Measurements from ENCODE around the gene KRT28. TPM values are rescaled to one million over a fixed set of nuclear protein-coding genes. Genes with fewer than 3 reads are reported as not detected.
A peak's percentile ranks its signal among the peaks of the same experiment; 100 is the strongest.

The KRT28 gene, protein sequence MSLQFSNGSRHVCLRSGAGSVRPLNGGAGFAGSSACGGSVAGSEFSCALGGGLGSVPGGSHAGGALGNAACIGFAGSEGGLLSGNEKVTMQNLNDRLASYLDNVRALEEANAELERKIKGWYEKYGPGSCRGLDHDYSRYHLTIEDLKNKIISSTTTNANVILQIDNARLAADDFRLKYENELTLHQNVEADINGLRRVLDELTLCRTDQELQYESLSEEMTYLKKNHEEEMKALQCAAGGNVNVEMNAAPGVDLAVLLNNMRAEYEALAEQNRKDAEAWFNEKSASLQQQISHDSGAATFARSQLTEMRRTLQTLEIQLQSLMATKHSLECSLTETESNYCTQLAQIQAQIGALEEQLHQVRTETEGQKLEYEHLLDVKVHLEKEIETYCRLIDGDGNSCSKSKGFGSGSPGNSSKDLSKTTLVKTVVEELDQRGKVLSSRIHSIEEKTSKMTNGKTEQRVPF
- polyA plus RNA-seq (2013, experiment 1 of 2), result not detected
- not detected for polyA plus RNA-seq (2013, experiment 2 of 2)

DNA sequence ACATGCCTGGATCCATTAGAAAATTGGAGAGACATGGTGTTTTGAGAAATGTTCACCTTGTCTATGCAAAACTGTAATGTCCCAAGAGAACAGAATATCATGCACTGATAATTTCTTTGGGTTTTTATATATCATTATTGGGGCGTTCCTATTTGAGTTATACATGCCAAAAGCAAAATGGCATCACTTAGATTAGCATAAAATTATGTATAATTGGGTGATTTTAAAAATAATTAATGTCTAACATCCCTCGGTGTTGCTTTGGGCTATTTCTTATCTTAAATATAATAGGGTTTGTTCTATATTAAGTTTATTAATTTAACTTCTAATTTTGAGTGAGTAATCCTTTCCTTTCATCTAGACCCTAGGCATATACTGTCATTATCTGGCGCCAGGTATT lies at the start of gene KRT28:
Gene KRT28, minus strand, starts transcription at position 101 of the 400 bp plus-strand sequence. Its CDS starts 66 bp downstream, at position 35.
- Histone ChIP-seq H4K5ac (ENCODE audit: low read length) (no peak within 1 kb of the TSS), H3K4me1 (ENCODE audit: control insufficient read depth, low read depth, low read length) (no peaks in the 10 kb centered on the region), H3K27ac (ENCODE audit: low read depth, low read length) (no peak within 1 kb of the TSS), H3K27me3 (ENCODE audit: insufficient read depth, low read length, poor library complexity) (no peaks in the 10 kb centered on the region), H3K23ac (ENCODE audit: low read length) (no peak within 1 kb of the TSS), H3K79me1 (ENCODE audit: low read length) (no peaks in the 10 kb centered on the region), H2BK15ac (replicated peaks; ENCODE audit: low read depth) (no peak within 1 kb of the TSS), H2BK120ac (ENCODE audit: low read depth, low read length) (no peak within 1 kb of the TSS), H3K56ac (ENCODE audit: low read length) (no peak within 1 kb of the TSS), H2AK5ac (ENCODE audit: low read length) (no peak within 1 kb of the TSS), H2BK5ac (ENCODE audit: low read length) (no peak within 1 kb of the TSS), H3K36me3 (ENCODE audit: control insufficient read depth, insufficient read depth, low read length) (no peaks in the 10 kb centered on the region), H3K4me3 (ENCODE audit: low read length) (no peak within 1 kb of the TSS), H3K4ac (ENCODE audit: low read depth, low read length) (no peak within 1 kb of the TSS), H3K18ac (ENCODE audit: low read length) (no peak within 1 kb of the TSS), H3K79me2 (ENCODE audit: control insufficient read depth, insufficient read depth, low read length) (no peaks in the 10 kb centered on the region), H3K4me2 (ENCODE audit: low read length) (no peak within 1 kb of the TSS), H3K9ac (ENCODE audit: low read length) (no peak within 1 kb of the TSS), H4K8ac (ENCODE audit: low read depth, low read length) (no peak within 1 kb of the TSS)
- no peak for DNase-seq
- no CpG with 5 or more reads among the region's 3 CpGs for WGBS (ENCODE audit: extremely low coverage, insufficient coverage, low lambda C conversion rate)

DNA sequence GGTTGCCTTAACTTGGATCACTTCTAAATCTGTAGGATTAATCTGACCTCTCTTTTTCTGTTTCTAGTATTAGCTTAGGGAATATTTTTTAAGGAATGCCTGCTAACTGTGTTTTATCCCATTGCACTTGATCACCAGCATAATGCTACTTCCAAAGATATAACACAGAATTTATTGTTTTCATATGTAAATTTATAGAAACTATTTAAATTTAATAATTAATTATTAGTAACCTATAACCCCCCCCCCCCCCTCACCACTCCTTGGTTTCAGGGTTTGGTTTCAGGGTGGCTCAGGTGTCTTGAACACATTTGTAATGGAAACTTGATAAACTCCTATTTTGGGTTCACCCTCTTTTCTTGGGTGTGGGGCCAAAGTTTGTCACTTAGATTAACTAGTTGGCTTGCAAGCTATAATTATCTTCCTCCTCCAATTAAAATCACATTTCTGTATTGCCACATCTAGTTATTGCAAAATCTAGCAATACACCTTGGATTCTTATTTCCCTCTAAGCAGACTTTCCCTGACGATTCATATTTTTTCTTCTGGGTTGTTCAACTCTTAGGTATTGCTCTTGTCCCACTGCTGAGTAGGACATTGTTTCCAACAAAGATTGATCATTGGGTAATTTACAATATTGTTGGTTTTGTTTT lies 49.0 kb upstream of the KRT28 start:
- Histone ChIP-seq H4K8ac (ENCODE audit: low read depth, low read length) (no peak overlapping the region), H3K79me2 (ENCODE audit: control insufficient read depth, insufficient read depth, low read length) (no peaks in the 10 kb centered on the region), H3K9ac (ENCODE audit: low read length) (no peak overlapping the region), H3K27me3 (ENCODE audit: insufficient read depth, low read length, poor library complexity) (no peaks in the 10 kb centered on the region), H3K36me3 (ENCODE audit: control insufficient read depth, insufficient read depth, low read length) (no peaks in the 10 kb centered on the region), H4K5ac (ENCODE audit: low read length) (no peak overlapping the region), H3K56ac (ENCODE audit: low read length) (no peak overlapping the region), H3K23ac (ENCODE audit: low read length) (no peak overlapping the region), H2AK5ac (ENCODE audit: low read length) (no peak overlapping the region), H2BK5ac (ENCODE audit: low read length) (no peak overlapping the region), H3K4me1 (ENCODE audit: control insufficient read depth, low read depth, low read length) (no peaks in the 10 kb centered on the region), H3K4me3 (ENCODE audit: low read length) (no peak overlapping the region), H3K18ac (ENCODE audit: low read length) (no peak overlapping the region), H2BK120ac (ENCODE audit: low read depth, low read length) (no peak overlapping the region), H3K4me2 (ENCODE audit: low read length) (no peak overlapping the region), H2BK15ac (replicated peaks; ENCODE audit: low read depth) (no peak overlapping the region), H3K79me1 (ENCODE audit: low read length) (no peaks in the 10 kb centered on the region), H3K27ac (ENCODE audit: low read depth, low read length) (no peak overlapping the region), H3K4ac (ENCODE audit: low read depth, low read length) (no peak overlapping the region)
- no peak for DNase-seq
- WGBS (ENCODE audit: extremely low coverage, insufficient coverage, low lambda C conversion rate), result no CpG with 5 or more reads among the region's 1 CpG

DNA sequence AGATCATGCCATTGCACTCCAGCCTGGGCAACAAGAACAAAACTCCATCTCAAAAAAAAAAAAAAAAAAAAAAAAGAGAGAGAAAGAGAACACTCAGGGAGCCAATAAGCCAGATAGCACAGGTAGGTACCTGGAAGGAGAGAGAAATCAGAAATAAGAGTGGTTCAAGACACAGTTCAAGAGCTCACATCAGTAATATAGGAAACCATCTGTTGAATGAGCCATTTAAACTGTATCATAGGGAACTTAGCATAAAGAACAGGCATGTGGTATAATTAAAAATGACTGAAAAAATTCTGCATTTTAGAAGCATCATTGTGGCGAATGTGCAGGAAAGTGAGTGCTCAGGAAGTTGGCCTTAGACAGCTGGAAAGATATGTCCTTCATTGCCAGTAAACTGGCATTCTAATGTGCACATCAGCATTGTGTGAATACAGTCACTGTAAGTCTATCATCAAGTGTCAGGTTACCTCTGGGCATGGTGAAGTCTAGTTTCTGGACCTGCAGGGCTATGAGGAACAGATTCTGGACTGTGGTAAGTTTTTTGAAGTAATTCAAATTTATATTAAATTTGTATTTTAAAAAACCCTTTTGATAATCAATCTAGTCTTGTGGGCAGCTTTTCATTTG lies 46.9 kb upstream of the KRT28 start:
- H3K36me3 ChIP-seq (ENCODE audit: control insufficient read depth, insufficient read depth, low read length), result no peaks in the 10 kb centered on the region
- no peaks in the 10 kb centered on the region for H3K4me1 ChIP-seq (ENCODE audit: control insufficient read depth, low read depth, low read length)
- H3K79me1 ChIP-seq (ENCODE audit: low read length), result no peaks in the 10 kb centered on the region
- DNase-seq, result no peak
- H3K4ac ChIP-seq (ENCODE audit: low read depth, low read length), result no peak overlapping the region
- H3K18ac ChIP-seq (ENCODE audit: low read length), result no peak overlapping the region
- H3K27ac ChIP-seq (ENCODE audit: low read depth, low read length), result no peak overlapping the region
- no CpG with 5 or more reads among the region's 1 CpG for WGBS (ENCODE audit: extremely low coverage, insufficient coverage, low lambda C conversion rate)
- no peaks in the 10 kb centered on the region for H3K27me3 ChIP-seq (ENCODE audit: insufficient read depth, low read length, poor library complexity)
- no peak overlapping the region for H2BK120ac ChIP-seq (ENCODE audit: low read depth, low read length)
- no peak overlapping the region for H3K4me3 ChIP-seq (ENCODE audit: low read length)
- H4K8ac ChIP-seq (ENCODE audit: low read depth, low read length), result no peak overlapping the region
- no peak overlapping the region for H2BK15ac ChIP-seq (replicated peaks; ENCODE audit: low read depth)
- no peak overlapping the region for H2BK5ac ChIP-seq (ENCODE audit: low read length)
- H3K23ac ChIP-seq (ENCODE audit: low read length), result no peak overlapping the region
- H4K5ac ChIP-seq (ENCODE audit: low read length), result no peak overlapping the region
- no peaks in the 10 kb centered on the region for H3K79me2 ChIP-seq (ENCODE audit: control insufficient read depth, insufficient read depth, low read length)
- no peak overlapping the region for H2AK5ac ChIP-seq (ENCODE audit: low read length)
- H3K56ac ChIP-seq (ENCODE audit: low read length), result no peak overlapping the region
- H3K4me2 ChIP-seq (ENCODE audit: low read length), result no peak overlapping the region
- no peak overlapping the region for H3K9ac ChIP-seq (ENCODE audit: low read length)

DNA sequence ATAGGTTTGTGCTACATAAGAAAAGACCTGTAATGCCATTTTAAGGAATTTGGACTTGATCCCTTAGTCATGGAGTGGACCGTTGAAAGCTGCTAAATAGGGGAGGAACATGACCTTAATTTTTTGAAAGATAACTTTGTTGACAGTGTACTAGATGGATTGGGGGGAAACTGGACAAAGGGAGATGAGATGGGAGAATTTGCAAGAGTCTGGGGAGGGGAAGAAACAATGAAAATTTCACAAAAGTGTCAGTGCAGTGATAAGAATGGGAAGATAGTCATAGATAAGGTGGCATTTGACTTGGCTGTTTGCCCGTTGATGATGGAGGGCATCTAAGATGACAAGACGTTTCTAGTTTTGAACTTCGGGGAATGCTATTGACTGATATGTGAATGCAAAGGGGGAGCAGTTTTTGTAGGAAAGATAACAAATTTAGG lies 44.9 kb upstream of the KRT28 start:
- no peak overlapping the region for H3K4ac ChIP-seq (ENCODE audit: low read depth, low read length)
- no peaks in the 10 kb centered on the region for H3K79me2 ChIP-seq (ENCODE audit: control insufficient read depth, insufficient read depth, low read length)
- H2AK5ac ChIP-seq (ENCODE audit: low read length), result no peak overlapping the region
- no peak overlapping the region for H3K56ac ChIP-seq (ENCODE audit: low read length)
- H3K27me3 ChIP-seq (ENCODE audit: insufficient read depth, low read length, poor library complexity), result no peaks in the 10 kb centered on the region
- H3K9ac ChIP-seq (ENCODE audit: low read length), result no peak overlapping the region
- H4K5ac ChIP-seq (ENCODE audit: low read length), result no peak overlapping the region
- no peaks in the 10 kb centered on the region for H3K36me3 ChIP-seq (ENCODE audit: control insufficient read depth, insufficient read depth, low read length)
- no peak overlapping the region for H3K18ac ChIP-seq (ENCODE audit: low read length)
- no peak overlapping the region for H4K8ac ChIP-seq (ENCODE audit: low read depth, low read length)
- H3K4me2 ChIP-seq (ENCODE audit: low read length), result no peak overlapping the region
- H2BK120ac ChIP-seq (ENCODE audit: low read depth, low read length), result no peak overlapping the region
- H3K79me1 ChIP-seq (ENCODE audit: low read length), result no peaks in the 10 kb centered on the region
- H3K27ac ChIP-seq (ENCODE audit: low read depth, low read length), result no peak overlapping the region
- H2BK5ac ChIP-seq (ENCODE audit: low read length), result no peak overlapping the region
- no peak overlapping the region for H2BK15ac ChIP-seq (replicated peaks; ENCODE audit: low read depth)
- no peak overlapping the region for H3K4me3 ChIP-seq (ENCODE audit: low read length)
- H3K23ac ChIP-seq (ENCODE audit: low read length), result no peak overlapping the region
- WGBS (ENCODE audit: extremely low coverage, insufficient coverage, low lambda C conversion rate), result no CpG with 5 or more reads among the region's 4 CpGs
- DNase-seq, result no peak
- H3K4me1 ChIP-seq (ENCODE audit: control insufficient read depth, low read depth, low read length), result no peaks in the 10 kb centered on the region

DNA sequence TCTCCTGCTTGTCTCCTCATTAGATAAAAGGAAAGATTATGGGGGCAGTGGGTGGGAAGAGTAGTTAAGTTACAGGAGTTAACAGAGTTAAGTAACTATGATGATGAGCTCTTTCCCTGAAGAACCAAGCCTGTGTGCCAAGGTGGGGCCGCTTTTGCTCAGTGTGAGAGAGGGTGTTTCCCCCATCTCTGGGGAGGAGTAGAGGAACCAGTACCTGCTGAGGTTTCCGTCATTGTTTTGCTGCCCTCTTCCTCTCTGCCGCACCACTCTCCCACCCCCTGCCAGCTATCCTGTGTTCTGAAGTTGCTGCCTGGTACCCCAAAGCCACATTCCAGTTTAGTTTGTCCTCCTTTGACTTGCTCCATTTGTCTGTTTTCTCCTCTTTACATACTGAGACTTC lies 43.5 kb upstream of the KRT28 start:
- Histone ChIP-seq H2AK5ac (ENCODE audit: low read length) (no peak overlapping the region), H3K79me1 (ENCODE audit: low read length) (no peaks in the 10 kb centered on the region), H4K5ac (ENCODE audit: low read length) (no peak overlapping the region), H3K79me2 (ENCODE audit: control insufficient read depth, insufficient read depth, low read length) (no peaks in the 10 kb centered on the region), H3K4me1 (ENCODE audit: control insufficient read depth, low read depth, low read length) (no peaks in the 10 kb centered on the region), H3K56ac (ENCODE audit: low read length) (no peak overlapping the region), H2BK120ac (ENCODE audit: low read depth, low read length) (no peak overlapping the region), H2BK15ac (replicated peaks; ENCODE audit: low read depth) (no peak overlapping the region), H3K36me3 (ENCODE audit: control insufficient read depth, insufficient read depth, low read length) (no peaks in the 10 kb centered on the region), H3K18ac (ENCODE audit: low read length) (no peak overlapping the region), H4K8ac (ENCODE audit: low read depth, low read length) (no peak overlapping the region), H3K27ac (ENCODE audit: low read depth, low read length) (no peak overlapping the region), H3K4me3 (ENCODE audit: low read length) (no peak overlapping the region), H3K4me2 (ENCODE audit: low read length) (no peak overlapping the region), H3K27me3 (ENCODE audit: insufficient read depth, low read length, poor library complexity) (no peaks in the 10 kb centered on the region), H3K4ac (ENCODE audit: low read depth, low read length) (no peak overlapping the region), H3K9ac (ENCODE audit: low read length) (no peak overlapping the region), H3K23ac (ENCODE audit: low read length) (no peak overlapping the region), H2BK5ac (ENCODE audit: low read length) (no peak overlapping the region)
- WGBS (ENCODE audit: extremely low coverage, insufficient coverage, low lambda C conversion rate), result no CpG with 5 or more reads among the region's 3 CpGs
- DNase-seq, result peak; percentile 18
